Measurements from ENCODE around the gene RWDD3. TPM values are rescaled to one million over a fixed set of nuclear protein-coding genes. Genes with fewer than 3 reads are reported as not detected.

The RWDD3 gene
- total RNA-seq, 1 donor from 2014 or later, result 19.8 TPM

DNA sequence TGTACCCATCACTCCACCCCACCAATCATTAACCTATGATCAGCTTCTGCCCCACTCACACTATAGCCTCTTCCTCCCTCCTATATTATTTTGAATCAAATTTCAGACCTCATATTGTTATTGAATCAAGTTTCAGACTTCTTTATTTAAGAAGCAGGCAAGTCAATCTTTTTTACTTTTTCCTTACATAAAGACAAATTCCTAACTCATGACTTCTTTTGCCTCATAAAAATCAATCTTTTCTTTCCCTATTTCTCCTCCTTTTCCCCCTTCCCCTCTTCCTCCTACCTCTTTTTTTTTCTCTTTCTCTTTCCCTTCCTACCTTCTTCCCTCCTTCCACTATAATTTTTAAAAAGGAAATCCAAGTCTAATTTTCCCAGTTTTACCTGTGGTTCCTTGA, 4.3 kb upstream of the RWDD3 start:
- peaks cover 8% of the 10 kb centered on the region for H3K9me3 Mint-ChIP-seq
- no peaks in the 10 kb centered on the region for H3K27me3 Mint-ChIP-seq
- TF ChIP-seq, protein P1, sequence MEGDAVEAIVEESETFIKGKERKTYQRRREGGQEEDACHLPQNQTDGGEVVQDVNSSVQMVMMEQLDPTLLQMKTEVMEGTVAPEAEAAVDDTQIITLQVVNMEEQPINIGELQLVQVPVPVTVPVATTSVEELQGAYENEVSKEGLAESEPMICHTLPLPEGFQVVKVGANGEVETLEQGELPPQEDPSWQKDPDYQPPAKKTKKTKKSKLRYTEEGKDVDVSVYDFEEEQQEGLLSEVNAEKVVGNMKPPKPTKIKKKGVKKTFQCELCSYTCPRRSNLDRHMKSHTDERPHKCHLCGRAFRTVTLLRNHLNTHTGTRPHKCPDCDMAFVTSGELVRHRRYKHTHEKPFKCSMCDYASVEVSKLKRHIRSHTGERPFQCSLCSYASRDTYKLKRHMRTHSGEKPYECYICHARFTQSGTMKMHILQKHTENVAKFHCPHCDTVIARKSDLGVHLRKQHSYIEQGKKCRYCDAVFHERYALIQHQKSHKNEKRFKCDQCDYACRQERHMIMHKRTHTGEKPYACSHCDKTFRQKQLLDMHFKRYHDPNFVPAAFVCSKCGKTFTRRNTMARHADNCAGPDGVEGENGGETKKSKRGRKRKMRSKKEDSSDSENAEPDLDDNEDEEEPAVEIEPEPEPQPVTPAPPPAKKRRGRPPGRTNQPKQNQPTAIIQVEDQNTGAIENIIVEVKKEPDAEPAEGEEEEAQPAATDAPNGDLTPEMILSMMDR (conservative IDR thresholded peaks at IDR 0.05), result no peak
- H3K4me3 Mint-ChIP-seq, result no peak overlapping the region
- no peak for DNase-seq (ENCODE audit: extremely low spot score, unreplicated experiment)
- no peak overlapping the region for H3K27ac Mint-ChIP-seq
- peaks cover 13% of the 10 kb centered on the region for H3K4me1 Mint-ChIP-seq (ENCODE audit: unreplicated experiment)
- H3K36me3 Mint-ChIP-seq, result no peaks in the 10 kb centered on the region

DNA sequence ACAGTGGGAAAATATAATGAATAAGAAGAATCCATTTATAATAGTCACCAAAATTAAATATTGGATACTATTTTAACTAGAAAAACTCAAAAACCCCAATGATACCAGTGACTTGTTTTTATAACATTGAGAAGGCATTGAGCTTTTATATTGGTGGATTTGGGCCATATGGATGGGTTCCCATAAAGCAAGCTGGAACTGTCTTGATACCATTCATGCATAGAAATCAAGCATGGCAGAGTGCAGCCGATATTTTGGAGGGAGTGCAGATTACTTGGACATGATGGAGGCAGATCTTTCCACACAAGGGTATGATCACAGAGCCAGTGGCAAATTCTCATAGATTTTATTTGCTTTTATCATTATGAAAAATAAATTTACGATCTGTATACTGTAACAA, 3.8 kb upstream of the RWDD3 start:
- DNase-seq (ENCODE audit: extremely low spot score, unreplicated experiment), result no peak
- H3K4me3 Mint-ChIP-seq, result no peak overlapping the region
- no peaks in the 10 kb centered on the region for H3K36me3 Mint-ChIP-seq
- peaks cover 8% of the 10 kb centered on the region for H3K9me3 Mint-ChIP-seq
- H3K4me1 Mint-ChIP-seq (ENCODE audit: unreplicated experiment), result peaks cover 13% of the 10 kb centered on the region
- no peaks in the 10 kb centered on the region for H3K27me3 Mint-ChIP-seq
- TF ChIP-seq, protein P1 (conservative IDR thresholded peaks at IDR 0.05), result no peak
- no peak overlapping the region for H3K27ac Mint-ChIP-seq

DNA sequence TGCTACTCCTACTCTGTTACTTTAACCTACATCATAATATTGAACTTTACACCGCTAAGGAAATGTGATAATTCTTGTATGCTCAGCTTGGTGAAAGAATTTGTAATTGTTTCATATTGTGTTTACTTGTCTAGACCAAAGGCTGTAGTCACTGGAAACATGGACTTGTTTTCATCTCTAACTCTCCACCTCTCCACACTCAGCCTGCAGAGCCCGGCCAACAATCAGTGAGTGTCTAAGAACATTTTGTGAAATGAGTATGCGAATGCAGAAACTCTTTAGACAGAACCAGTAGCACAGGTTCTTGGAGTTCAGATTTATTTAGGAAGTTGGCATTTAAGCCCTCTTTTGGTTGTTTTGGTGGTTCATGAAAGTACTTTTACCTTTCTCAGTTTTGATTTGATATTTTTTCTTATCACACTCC, 3.2 kb upstream of the RWDD3 start:
- Mint-ChIP-seq H3K4me3 (no peak overlapping the region), H3K4me1 (ENCODE audit: unreplicated experiment) (peaks cover 16% of the 10 kb centered on the region), H3K27me3 (no peaks in the 10 kb centered on the region), H3K36me3 (peaks cover 3% of the 10 kb centered on the region), H3K9me3 (peaks cover 8% of the 10 kb centered on the region), H3K27ac (peak overlapping the region; percentile 14)
- DNase-seq (ENCODE audit: extremely low spot score, unreplicated experiment), result no peak
- TF ChIP-seq, protein P1 (conservative IDR thresholded peaks at IDR 0.05), result no peak

DNA sequence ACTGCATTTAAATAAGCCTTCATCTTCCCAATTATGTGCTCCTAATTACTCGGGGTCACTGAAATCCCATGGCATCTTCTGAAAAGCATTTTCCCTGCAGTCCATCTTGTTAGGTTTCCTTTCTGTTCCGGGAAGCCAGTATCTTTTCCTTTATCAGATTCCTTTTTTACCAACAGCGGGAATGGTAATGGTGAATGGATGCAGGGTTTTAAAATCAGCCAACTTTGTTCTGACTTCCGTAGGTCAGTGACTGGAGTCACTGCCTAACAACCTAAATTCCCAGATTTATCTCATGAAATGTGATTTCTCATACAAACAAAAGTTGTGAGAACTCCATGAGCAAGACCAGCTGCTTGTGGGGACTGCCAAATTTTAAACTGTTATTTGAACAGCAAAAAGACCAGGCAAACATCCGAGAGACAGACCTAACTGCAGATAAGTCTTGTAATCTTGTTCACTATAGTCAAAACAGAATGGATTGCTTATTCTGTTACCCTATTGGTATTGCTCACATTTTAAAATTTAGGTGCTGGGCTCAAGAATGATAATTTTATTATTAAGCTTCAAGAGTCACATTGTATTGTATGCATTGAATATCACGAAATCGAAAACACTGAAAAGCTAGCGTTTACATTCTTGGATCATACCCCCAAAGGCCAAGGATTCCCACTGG, 1.2 kb upstream of the RWDD3 start:
- TF ChIP-seq, protein P1 (conservative IDR thresholded peaks at IDR 0.05), result no peak
- Mint-ChIP-seq H3K4me3 (peak overlapping the region; percentile 96), H3K4me1 (ENCODE audit: unreplicated experiment) (peaks cover 24% of the 10 kb centered on the region), H3K27me3 (no peaks in the 10 kb centered on the region), H3K27ac (peak overlapping the region; percentile 81), H3K36me3 (peaks cover 15% of the 10 kb centered on the region), H3K9me3 (no peaks in the 10 kb centered on the region)
- DNase-seq (ENCODE audit: extremely low spot score, unreplicated experiment), result no peak

DNA sequence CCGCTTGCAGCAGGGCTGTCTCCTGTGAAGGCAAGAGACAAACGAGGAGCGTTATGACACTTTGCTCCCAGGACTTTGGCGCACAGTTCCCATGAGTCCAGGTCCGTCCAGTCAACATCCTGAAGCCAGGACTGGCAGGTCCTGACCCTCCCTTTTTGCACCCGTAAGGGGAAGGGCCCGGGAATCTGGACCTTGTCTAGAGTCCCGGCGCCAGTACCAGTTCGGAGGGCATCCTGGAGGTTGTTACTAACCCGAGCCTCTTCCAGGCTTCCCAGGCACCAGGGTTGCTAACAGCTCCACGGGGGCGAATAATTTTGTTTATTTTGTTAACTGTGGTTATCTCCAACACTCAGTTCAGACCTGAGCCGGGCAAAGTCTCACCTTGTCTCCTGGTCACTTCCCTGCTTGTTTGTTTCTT, 682 bp upstream of the RWDD3 start:
- Mint-ChIP-seq H3K36me3 (peaks cover 17% of the 10 kb centered on the region), H3K4me3 (peak overlapping the region; percentile 96), H3K9me3 (no peaks in the 10 kb centered on the region), H3K27me3 (no peaks in the 10 kb centered on the region), H3K27ac (peak overlapping the region; percentile 81), H3K4me1 (ENCODE audit: unreplicated experiment) (peaks cover 26% of the 10 kb centered on the region)
- TF ChIP-seq, protein P1 (conservative IDR thresholded peaks at IDR 0.05), result no peak
- no peak for DNase-seq (ENCODE audit: extremely low spot score, unreplicated experiment)

All from type B pancreatic cell (in vitro differentiated cells).